Measurements from ENCODE around the gene DENND10.

The DENND10 gene

DNA sequence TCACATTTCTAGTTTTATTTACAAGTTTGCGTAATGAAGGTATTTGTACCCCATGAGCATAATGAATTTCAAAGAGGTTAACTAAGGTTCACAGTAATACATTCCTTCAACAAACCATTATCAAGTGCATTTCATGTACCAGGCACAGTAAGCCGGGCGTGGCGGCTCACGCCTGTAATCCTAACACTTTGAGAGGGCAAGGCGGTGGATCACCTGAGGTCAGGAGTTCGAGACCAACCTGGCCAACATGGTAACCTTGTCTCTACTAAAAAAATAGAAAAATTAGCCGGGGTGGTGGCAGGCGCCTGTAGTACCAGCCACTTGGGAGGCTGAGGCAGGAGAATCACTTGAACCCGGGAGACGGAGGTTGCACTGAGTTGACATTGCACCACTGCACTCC, 19.0 kb upstream of the DENND10 start:
- TF ChIP-seq, protein P1, sequence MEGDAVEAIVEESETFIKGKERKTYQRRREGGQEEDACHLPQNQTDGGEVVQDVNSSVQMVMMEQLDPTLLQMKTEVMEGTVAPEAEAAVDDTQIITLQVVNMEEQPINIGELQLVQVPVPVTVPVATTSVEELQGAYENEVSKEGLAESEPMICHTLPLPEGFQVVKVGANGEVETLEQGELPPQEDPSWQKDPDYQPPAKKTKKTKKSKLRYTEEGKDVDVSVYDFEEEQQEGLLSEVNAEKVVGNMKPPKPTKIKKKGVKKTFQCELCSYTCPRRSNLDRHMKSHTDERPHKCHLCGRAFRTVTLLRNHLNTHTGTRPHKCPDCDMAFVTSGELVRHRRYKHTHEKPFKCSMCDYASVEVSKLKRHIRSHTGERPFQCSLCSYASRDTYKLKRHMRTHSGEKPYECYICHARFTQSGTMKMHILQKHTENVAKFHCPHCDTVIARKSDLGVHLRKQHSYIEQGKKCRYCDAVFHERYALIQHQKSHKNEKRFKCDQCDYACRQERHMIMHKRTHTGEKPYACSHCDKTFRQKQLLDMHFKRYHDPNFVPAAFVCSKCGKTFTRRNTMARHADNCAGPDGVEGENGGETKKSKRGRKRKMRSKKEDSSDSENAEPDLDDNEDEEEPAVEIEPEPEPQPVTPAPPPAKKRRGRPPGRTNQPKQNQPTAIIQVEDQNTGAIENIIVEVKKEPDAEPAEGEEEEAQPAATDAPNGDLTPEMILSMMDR (IDR thresholded peaks at IDR 0.05; ENCODE audit: low read depth, low read length, poor library complexity, severe bottlenecking) = no peak
- no peak for TF ChIP-seq EZH2phosphoT487 (IDR thresholded peaks at IDR 0.05; ENCODE audit: borderline replicate concordance, low read length)
- H3F3A ChIP-seq (ENCODE audit: control insufficient read depth, insufficient read depth) = peaks cover 14% of the 10 kb centered on the region
- peak overlapping the region; percentile 2; the same call in 1 of the 2 replicates for H3K27ac ChIP-seq (ENCODE audit: low read depth, low read length)
- peaks cover 10% of the 10 kb centered on the region for H3K36me3 ChIP-seq (ENCODE audit: control insufficient read depth, low read length)
- H4K20me1 ChIP-seq (ENCODE audit: control insufficient read depth, insufficient read depth, low read depth, low read length) = no peaks in the 10 kb centered on the region
- no peaks in the 10 kb centered on the region for H3K27me3 ChIP-seq (ENCODE audit: control insufficient read depth, low read length)
- H3K4me2 ChIP-seq (ENCODE audit: low read length) = peak overlapping the region; percentile 22
- no peaks in the 10 kb centered on the region for H3K9me2 ChIP-seq (replicated peaks; ENCODE audit: control insufficient read depth, low read length)
- H3K9me3 ChIP-seq (ENCODE audit: control insufficient read depth, insufficient read depth, low read length) = no peaks in the 10 kb centered on the region
- no peak overlapping the region for H3K4me3 ChIP-seq (ENCODE audit: low read length)
- peaks cover 55% of the 10 kb centered on the region for H3K4me1 ChIP-seq (ENCODE audit: control insufficient read depth, low read length)
- peaks cover 21% of the 10 kb centered on the region for H3K79me2 ChIP-seq (ENCODE audit: control insufficient read depth, low read length)

DNA sequence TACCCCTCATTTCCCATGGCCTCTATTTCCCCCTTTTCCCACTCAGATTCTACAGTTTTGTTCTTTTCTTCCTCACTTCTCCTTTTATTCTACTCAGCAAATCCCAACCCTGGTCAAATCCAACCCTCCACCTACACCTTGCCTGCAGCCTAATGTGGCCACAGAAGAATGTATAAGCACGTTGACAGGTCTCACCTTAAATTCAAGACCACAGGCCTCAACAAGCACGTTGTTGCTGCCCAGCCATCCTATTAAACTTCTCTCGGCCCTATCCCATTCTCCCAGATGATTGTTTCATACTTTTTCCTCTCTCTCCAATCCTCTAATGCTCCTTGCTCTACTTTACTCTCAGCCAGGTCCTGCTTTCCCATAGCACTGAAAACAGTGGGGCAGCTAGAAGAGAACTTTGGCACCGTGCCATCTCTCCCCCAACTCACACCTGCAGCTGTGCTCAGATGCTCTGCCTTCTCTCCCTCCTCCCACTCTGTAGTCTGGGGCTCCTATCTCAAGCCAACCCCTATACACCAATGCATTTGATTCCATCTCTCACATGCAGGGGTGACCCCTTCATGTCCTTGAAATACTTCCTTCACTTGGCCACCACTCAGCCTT, 16.5 kb upstream of the DENND10 start:
- Histone ChIP-seq H3K9me3 (ENCODE audit: control insufficient read depth, insufficient read depth, low read length) (no peaks in the 10 kb centered on the region), H3K27ac (ENCODE audit: low read depth, low read length) (peak overlapping the region; percentile 64), H3K4me3 (ENCODE audit: low read length) (peak overlapping the region; percentile 43), H3K4me2 (ENCODE audit: low read length) (peak overlapping the region; percentile 60), H3K79me2 (ENCODE audit: control insufficient read depth, low read length) (no peaks in the 10 kb centered on the region), H3K9me2 (replicated peaks; ENCODE audit: control insufficient read depth, low read length) (no peaks in the 10 kb centered on the region), H3F3A (ENCODE audit: control insufficient read depth, insufficient read depth) (peaks cover 14% of the 10 kb centered on the region), H3K27me3 (ENCODE audit: control insufficient read depth, low read length) (no peaks in the 10 kb centered on the region), H3K36me3 (ENCODE audit: control insufficient read depth, low read length) (no peaks in the 10 kb centered on the region), H4K20me1 (ENCODE audit: control insufficient read depth, insufficient read depth, low read depth, low read length) (no peaks in the 10 kb centered on the region), H3K4me1 (ENCODE audit: control insufficient read depth, low read length) (peaks cover 55% of the 10 kb centered on the region)
- TF ChIP-seq EZH2phosphoT487 (IDR thresholded peaks at IDR 0.05; ENCODE audit: borderline replicate concordance, low read length) = no peak
- TF ChIP-seq, protein P1 (IDR thresholded peaks at IDR 0.05; ENCODE audit: low read depth, low read length, poor library complexity, severe bottlenecking) = no peak

DNA sequence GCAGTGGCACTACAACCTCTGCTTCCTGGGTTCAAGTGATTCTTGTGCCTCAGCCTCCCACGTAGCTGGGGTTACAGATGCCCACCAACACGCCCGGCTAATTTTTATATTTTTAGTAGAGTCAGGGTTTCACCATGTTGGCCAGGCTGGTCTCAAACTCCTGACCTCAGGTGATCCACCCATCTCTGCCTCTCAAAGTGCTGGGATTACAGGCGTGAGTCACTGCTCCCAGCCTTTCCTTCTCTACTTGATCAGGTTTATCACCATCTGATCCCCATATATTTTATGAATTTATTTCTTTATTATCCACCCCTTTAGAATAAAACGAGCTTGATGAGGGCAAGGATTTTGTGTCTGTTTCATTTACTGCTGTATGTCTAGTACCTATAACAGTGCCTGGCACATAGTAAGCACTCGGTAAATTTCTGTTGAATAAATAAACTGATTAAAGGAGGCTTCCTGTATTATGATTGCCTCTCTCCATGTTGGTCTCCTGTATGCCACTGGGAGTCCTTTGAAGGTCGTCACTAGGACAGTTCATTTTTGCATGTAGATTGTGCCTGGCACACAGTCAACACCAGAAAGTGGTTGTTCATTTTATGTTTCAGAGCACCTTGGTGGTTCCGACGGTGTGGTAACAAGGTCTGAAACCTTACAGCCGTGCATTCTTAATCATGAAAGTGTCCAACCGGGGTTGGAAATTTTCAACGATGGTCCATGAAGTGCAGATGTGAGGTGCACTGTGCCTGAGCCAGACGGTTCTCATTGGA, 13.7 kb upstream of the DENND10 start:
- H3K27me3 ChIP-seq (ENCODE audit: control insufficient read depth, low read length) = no peaks in the 10 kb centered on the region
- no peak for TF ChIP-seq EZH2phosphoT487 (IDR thresholded peaks at IDR 0.05; ENCODE audit: borderline replicate concordance, low read length)
- TF ChIP-seq, protein P1 (IDR thresholded peaks at IDR 0.05; ENCODE audit: low read depth, low read length, poor library complexity, severe bottlenecking) = no peak
- no peaks in the 10 kb centered on the region for H4K20me1 ChIP-seq (ENCODE audit: control insufficient read depth, insufficient read depth, low read depth, low read length)
- H3K27ac ChIP-seq (ENCODE audit: low read depth, low read length) = no peak overlapping the region
- H3K4me3 ChIP-seq (ENCODE audit: low read length) = no peak overlapping the region
- H3K4me1 ChIP-seq (ENCODE audit: control insufficient read depth, low read length) = peaks cover 36% of the 10 kb centered on the region
- H3K79me2 ChIP-seq (ENCODE audit: control insufficient read depth, low read length) = no peaks in the 10 kb centered on the region
- H3K9me3 ChIP-seq (ENCODE audit: control insufficient read depth, insufficient read depth, low read length) = no peaks in the 10 kb centered on the region
- H3K36me3 ChIP-seq (ENCODE audit: control insufficient read depth, low read length) = no peaks in the 10 kb centered on the region
- H3K9me2 ChIP-seq (replicated peaks; ENCODE audit: control insufficient read depth, low read length) = no peaks in the 10 kb centered on the region
- H3F3A ChIP-seq (ENCODE audit: control insufficient read depth, insufficient read depth) = peaks cover 6% of the 10 kb centered on the region
- H3K4me2 ChIP-seq (ENCODE audit: low read length) = no peak overlapping the region
